ENCODE data around the gene ALDOB. TPM values are rescaled to one million over a fixed set of nuclear protein-coding genes. Genes with fewer than 3 reads are reported as not detected.

ALDOB gene
- total RNA-seq, 2 donors from 2014 or later: not detected

DNA sequence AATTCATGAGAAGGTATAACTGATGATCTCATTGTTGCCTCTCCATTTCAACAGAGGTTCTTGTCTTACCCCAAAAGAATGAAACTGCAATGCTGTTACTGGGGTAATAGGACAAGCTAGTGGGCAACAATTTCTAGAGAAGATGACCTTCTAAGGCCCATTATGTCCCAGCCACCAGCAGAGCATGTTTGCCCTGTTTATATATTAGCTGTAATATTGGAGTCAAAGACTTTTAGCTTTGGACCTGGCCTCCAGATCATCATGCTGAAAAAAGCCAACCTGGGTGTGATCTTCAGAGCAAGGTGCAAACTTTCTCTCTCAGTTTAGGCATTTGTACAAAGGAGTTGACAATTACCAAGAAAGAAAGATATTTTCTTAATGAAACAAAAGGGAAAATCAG is 3.4 kb downstream of the ALDOB start:
- H3K27me3 ChIP-seq (replicated peaks; ENCODE audit: insufficient read depth): no peaks in the 10 kb centered on the region
- TF ChIP-seq, protein P1, sequence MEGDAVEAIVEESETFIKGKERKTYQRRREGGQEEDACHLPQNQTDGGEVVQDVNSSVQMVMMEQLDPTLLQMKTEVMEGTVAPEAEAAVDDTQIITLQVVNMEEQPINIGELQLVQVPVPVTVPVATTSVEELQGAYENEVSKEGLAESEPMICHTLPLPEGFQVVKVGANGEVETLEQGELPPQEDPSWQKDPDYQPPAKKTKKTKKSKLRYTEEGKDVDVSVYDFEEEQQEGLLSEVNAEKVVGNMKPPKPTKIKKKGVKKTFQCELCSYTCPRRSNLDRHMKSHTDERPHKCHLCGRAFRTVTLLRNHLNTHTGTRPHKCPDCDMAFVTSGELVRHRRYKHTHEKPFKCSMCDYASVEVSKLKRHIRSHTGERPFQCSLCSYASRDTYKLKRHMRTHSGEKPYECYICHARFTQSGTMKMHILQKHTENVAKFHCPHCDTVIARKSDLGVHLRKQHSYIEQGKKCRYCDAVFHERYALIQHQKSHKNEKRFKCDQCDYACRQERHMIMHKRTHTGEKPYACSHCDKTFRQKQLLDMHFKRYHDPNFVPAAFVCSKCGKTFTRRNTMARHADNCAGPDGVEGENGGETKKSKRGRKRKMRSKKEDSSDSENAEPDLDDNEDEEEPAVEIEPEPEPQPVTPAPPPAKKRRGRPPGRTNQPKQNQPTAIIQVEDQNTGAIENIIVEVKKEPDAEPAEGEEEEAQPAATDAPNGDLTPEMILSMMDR (IDR thresholded peaks at IDR 0.05): no peak
- no peaks in the 10 kb centered on the region for H3K36me3 ChIP-seq
- H3K4me3 ChIP-seq: no peak overlapping the region
- DNase-seq (ENCODE audit: low spot score) (no peak), ATAC-seq (ENCODE audit: insufficient number of reproducible peaks, low FRiP score, low read depth) (no peak)
- no peak overlapping the region for H3K27ac ChIP-seq
- no peaks in the 10 kb centered on the region for H3K9me3 ChIP-seq
- H3K4me1 ChIP-seq (ENCODE audit: control insufficient read depth in 1 of 2, low read depth in 2 of 2): no peaks in the 10 kb centered on the region

DNA sequence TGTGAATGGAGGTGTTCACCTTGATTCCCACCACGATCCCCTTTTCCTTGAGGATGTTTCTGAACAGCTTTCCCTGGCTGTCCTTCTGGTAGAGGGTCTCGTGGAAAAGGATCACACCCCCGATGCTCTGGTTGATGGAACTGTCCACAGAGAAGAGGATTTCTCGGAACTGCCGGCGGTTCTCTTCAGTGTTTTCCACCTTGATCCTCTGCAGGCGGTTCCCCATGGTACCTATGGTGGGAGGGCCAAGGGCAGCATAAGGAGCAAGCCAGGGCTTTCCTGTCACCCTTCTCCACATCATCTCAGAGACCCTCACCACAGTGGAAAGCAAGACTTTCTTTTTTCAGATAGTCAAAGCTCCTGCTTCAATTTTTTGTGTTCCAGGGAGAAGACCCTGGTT is 5.8 kb downstream of the ALDOB start:
- TF ChIP-seq, protein P1 (IDR thresholded peaks at IDR 0.05): no peak

DNA sequence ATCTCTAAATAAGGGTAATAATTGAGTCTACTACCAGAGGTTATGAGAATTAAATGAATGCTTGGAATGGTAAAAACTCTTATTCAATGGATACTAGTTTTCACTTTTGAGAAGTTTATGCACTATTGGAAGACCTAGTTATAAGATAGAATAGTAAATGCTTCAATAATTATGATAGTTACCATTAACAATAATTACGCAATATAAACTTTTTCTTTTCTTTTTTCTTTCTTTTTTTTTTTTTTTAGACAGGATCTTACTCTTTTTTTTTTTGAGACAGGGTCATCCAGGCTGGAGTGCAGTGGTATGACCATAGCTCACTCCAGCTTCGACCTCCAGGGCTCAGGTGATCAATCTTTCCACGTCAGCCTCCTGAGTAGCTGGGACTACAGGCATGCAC is 6.7 kb downstream of the ALDOB start:
- Histone ChIP-seq H3K4me3 (no peak overlapping the region), H3K4me1 (ENCODE audit: control insufficient read depth in 1 of 2, low read depth in 2 of 2) (no peaks in the 10 kb centered on the region), H3K27me3 (replicated peaks; ENCODE audit: insufficient read depth) (no peaks in the 10 kb centered on the region), H3K36me3 (no peaks in the 10 kb centered on the region), H3K9me3 (no peaks in the 10 kb centered on the region), H3K27ac (no peak overlapping the region)
- TF ChIP-seq, protein P1 (IDR thresholded peaks at IDR 0.05): no peak
- ATAC-seq (ENCODE audit: insufficient number of reproducible peaks, low FRiP score, low read depth) (no peak), DNase-seq (ENCODE audit: low spot score) (no peak)

More for the DNA sequence above, 5.8 kb downstream of the ALDOB start:
- H3K4me1 ChIP-seq (ENCODE audit: control insufficient read depth in 1 of 2, low read depth in 2 of 2): no peaks in the 10 kb centered on the region
- DNase-seq (ENCODE audit: low spot score): no peak
- H3K27me3 ChIP-seq (replicated peaks; ENCODE audit: insufficient read depth): no peaks in the 10 kb centered on the region
- H3K4me3 ChIP-seq: no peak overlapping the region
- no peaks in the 10 kb centered on the region for H3K36me3 ChIP-seq
- ATAC-seq (ENCODE audit: insufficient number of reproducible peaks, low FRiP score, low read depth): no peak
- H3K27ac ChIP-seq: no peak overlapping the region
- H3K9me3 ChIP-seq: no peaks in the 10 kb centered on the region

DNA sequence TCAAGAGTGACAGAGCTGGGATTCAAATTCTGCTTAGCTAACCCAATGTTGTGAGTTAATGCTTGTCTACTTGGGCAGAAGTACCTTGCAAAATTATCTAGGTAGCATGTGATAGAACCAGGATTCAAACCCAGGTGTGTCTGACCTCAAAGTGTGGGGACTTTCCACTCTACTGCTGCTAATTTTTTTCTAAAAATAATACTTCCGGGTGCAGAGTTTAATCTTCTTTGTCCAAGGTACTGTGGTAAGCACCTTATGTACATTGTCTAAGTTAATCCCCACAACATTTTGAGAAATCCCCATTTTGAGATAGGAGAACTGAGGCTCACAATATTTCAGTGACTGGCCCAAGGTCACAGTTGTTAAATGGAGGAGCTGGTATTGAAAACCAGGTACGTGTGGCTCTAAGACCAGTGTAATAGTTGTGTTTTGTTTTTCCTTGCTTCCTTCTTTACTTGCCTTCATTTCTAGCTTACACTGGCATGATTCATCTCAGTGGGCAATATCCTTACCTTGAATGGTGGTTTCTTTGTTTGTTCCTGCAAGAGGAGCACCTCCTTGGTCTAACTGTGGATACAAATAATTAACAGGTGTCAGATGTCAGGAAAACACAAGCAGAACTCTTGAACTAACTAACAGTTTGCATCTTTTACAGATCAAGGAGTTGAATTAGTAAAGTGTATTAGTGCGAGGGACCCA is 7.5 kb downstream of the ALDOB start:
- no peak overlapping the region for H3K4me3 ChIP-seq
- DNase-seq (ENCODE audit: low spot score) (no peak), ATAC-seq (ENCODE audit: insufficient number of reproducible peaks, low FRiP score, low read depth) (no peak)
- H3K36me3 ChIP-seq: no peaks in the 10 kb centered on the region
- H3K9me3 ChIP-seq: no peaks in the 10 kb centered on the region
- no peaks in the 10 kb centered on the region for H3K27me3 ChIP-seq (replicated peaks; ENCODE audit: insufficient read depth)
- H3K27ac ChIP-seq: no peak overlapping the region
- TF ChIP-seq, protein P1 (IDR thresholded peaks at IDR 0.05): no peak
- H3K4me1 ChIP-seq (ENCODE audit: control insufficient read depth in 1 of 2, low read depth in 2 of 2): no peaks in the 10 kb centered on the region

DNA sequence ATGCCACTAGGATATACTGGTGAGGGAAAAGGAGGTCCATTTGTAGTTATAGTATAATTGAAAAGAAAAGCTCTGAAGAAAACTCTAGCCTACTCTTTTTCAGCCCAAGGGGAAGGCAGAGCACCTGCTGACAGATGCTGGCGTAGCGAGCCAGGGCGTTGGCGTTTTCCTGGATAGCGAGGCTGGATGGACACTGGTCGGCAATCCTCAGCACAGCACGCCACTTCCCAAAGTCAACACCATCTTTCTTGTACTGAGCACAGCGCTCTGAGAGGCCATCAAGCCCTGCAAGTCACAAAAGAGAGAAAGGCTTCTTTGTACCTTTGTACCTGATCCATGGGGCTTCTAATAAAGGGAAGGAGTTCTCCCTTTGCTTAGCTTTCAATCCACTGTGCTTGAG is 8.2 kb downstream of the ALDOB start:
- no peak for ATAC-seq (ENCODE audit: insufficient number of reproducible peaks, low FRiP score, low read depth)
- Histone ChIP-seq H3K4me1 (ENCODE audit: control insufficient read depth in 1 of 2, low read depth in 2 of 2) (no peaks in the 10 kb centered on the region), H3K27ac (no peak overlapping the region), H3K4me3 (no peak overlapping the region), H3K27me3 (replicated peaks; ENCODE audit: insufficient read depth) (no peaks in the 10 kb centered on the region), H3K9me3 (no peaks in the 10 kb centered on the region), H3K36me3 (no peaks in the 10 kb centered on the region)
- no peak for DNase-seq (ENCODE audit: low spot score)
- TF ChIP-seq, protein P1 (IDR thresholded peaks at IDR 0.05): no peak

All from thoracic aorta (tissue), 2 donors.